Lower lobe of right lung (tissue), 2 donors: Measurements from ENCODE around the gene ADAM19. TPM values are rescaled to one million over a fixed set of nuclear protein-coding genes. Genes with fewer than 3 reads are reported as not detected.
A peak's percentile ranks its signal among the peaks of the same experiment; 100 is the strongest.

Source experiments
- ATAC-seq, 2 donors: fragments of 200-7000 bp; cut with Tn5 transposase; one replicate each; pipeline ENCODE4 v1.9.1; 2020 to 2022; ENCODE audit warnings: mild to moderate bottlenecking in 2 of 2, moderate library complexity in 2 of 2
- DNase-seq: peaks from one replicate; pipeline ENCODE4 v3.0.0-alpha.2; 2020
- H3K27ac ChIP-seq: fragments of 200-600 bp; one replicate; pipeline ENCODE4 v1.8.0; 2022
- H3K27me3 ChIP-seq: fragments of 200-600 bp; one replicate; pipeline ENCODE4 v1.8.0; 2022; ENCODE audit warnings: low read depth
- H3K36me3 ChIP-seq: fragments of 200-600 bp; one replicate; pipeline ENCODE4 v1.8.0; 2022; ENCODE audit warnings: mild to moderate bottlenecking
- H3K4me1 ChIP-seq: fragments of 200-600 bp; one replicate; pipeline ENCODE4 v1.8.0; 2022
- H3K4me3 ChIP-seq: fragments of 200-600 bp; one replicate; pipeline ENCODE4 v1.8.0; 2022; ENCODE audit warnings: mild to moderate bottlenecking
- H3K9me3 ChIP-seq: fragments of 200-600 bp; one replicate; pipeline ENCODE4 v1.8.0; 2022
- intact Hi-C: fragments of 100-400 bp; cut with DNase I; formaldehyde crosslinking; loops from one replicate; pipeline ENCODE4 v1.11.0; 2022
- total RNA-seq: library from RNA; stranded (reverse); fragmentation: NEBNext Ultra II Directional; extraction: Animal tissue kit (Norgen Biotek cat#: 25700); gene quantifications from one replicate; pipeline ENCODE4 v1.2.1, GENCODE V29; 2021
- TF ChIP-seq, protein P1 (sequence below): fragments of 200-600 bp; IDR thresholded peaks from one replicate; pipeline ENCODE4 v1.8.0; 2022; ENCODE audit warnings: antibody characterized with exemption, mild to moderate bottlenecking
- donor health status: DM: no; HTN: yes; CAD: no; lungs with severe emphysema.

The ADAM19 gene
- total RNA-seq, 1 donor from 2014 or later = 12.0 TPM

DNA sequence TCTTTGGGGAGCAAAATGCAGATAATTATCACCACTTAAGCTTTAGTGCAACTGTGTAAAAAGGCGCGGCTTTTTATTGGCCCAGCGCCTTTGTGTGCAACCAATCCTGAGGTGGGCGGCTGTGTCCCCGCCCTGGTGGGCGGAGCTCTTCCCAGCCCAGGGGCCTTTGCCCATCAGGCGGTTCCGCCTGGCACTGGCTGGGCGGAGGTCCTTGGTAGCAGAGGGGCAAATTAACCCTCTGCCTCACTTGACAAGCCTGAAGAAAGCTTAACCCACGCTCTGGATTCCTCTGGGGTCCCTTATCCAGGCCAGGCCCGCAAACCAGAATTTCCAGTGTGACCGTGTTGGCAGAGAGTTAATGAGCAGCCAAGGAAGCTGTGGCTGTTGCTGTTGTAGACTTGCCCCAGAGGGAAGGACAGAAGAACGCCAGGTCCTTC lies 128.4 kb downstream of the ADAM19 start:
- no peaks in the 10 kb centered on the region for H3K36me3 ChIP-seq
- intact Hi-C loops = no loop called here
- H3K27ac ChIP-seq = no peak overlapping the region
- DNase-seq (no peak), ATAC-seq (peak in 1 of 2 donors; percentile 73)
- H3K27me3 ChIP-seq = no peaks in the 10 kb centered on the region
- H3K4me1 ChIP-seq = peaks cover 7% of the 10 kb centered on the region
- no peak overlapping the region for H3K4me3 ChIP-seq
- H3K9me3 ChIP-seq = no peaks in the 10 kb centered on the region
- TF ChIP-seq, protein P1, sequence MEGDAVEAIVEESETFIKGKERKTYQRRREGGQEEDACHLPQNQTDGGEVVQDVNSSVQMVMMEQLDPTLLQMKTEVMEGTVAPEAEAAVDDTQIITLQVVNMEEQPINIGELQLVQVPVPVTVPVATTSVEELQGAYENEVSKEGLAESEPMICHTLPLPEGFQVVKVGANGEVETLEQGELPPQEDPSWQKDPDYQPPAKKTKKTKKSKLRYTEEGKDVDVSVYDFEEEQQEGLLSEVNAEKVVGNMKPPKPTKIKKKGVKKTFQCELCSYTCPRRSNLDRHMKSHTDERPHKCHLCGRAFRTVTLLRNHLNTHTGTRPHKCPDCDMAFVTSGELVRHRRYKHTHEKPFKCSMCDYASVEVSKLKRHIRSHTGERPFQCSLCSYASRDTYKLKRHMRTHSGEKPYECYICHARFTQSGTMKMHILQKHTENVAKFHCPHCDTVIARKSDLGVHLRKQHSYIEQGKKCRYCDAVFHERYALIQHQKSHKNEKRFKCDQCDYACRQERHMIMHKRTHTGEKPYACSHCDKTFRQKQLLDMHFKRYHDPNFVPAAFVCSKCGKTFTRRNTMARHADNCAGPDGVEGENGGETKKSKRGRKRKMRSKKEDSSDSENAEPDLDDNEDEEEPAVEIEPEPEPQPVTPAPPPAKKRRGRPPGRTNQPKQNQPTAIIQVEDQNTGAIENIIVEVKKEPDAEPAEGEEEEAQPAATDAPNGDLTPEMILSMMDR = no peak

DNA sequence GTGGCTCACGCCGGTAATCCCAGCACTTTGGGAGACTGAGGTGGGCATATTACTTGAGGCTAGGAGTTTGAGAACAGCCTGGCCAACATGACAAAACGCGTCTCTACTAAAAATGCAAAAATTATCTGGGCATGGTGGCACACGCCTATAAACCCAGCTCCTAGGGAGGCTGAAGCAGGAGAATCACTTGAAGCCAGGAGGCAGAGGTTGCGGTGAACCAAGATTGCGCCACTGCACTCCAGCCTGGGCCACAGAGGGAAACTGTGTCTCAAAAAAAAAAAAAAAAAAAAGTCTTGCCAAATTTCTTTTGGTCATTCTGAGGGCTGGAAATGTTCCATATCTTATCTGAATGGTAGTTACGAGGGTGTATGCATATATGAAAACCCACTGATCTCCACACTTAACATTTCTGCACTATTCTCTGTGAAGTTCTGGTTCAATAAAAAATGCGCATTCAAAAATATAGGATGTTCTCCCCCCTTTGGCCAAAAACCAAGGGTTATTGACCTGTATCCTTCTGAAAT lies 129.1 kb downstream of the ADAM19 start:
- ATAC-seq = no peak
- H3K4me3 ChIP-seq = no peak overlapping the region
- no peaks in the 10 kb centered on the region for H3K36me3 ChIP-seq
- TF ChIP-seq, protein P1 = no peak
- peaks cover 7% of the 10 kb centered on the region for H3K4me1 ChIP-seq
- DNase-seq = no peak
- intact Hi-C loops = no loop called here
- no peak overlapping the region for H3K27ac ChIP-seq
- no peaks in the 10 kb centered on the region for H3K9me3 ChIP-seq
- no peaks in the 10 kb centered on the region for H3K27me3 ChIP-seq

DNA sequence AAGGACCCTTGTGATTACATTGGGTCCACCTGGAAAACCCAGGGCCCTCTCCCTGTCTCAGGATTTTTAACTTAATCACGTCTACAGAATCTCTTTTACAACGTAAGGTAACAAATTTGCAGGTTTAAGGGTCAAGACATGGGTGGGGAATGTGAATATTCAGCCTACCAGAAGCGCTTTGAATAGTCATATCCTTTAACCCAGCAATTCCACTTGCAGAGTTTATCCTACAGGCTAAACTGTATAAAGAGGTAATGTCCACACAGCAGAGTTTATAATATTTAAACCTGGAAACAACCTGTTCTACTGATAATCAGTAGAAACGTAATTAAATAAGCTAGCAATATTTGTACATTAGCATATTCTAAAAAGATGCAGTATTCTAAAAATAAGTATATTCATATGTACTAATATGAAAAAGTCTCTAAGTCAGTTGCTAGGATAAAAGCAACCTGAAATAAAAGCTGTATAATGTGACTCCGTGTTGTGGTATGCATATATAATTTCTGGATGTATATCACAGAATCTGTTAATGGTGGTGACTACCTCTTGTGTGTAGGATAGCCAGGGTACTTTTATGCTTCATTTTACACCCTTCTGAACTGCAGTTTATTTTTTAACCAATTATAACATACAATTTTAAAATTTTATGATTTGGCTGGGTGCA lies 129.7 kb downstream of the ADAM19 start:
- H3K9me3 ChIP-seq = no peaks in the 10 kb centered on the region
- no peaks in the 10 kb centered on the region for H3K27me3 ChIP-seq
- DNase-seq (no peak), ATAC-seq (no peak)
- H3K4me3 ChIP-seq = no peak overlapping the region
- TF ChIP-seq, protein P1 = no peak
- H3K36me3 ChIP-seq = no peaks in the 10 kb centered on the region
- H3K27ac ChIP-seq = no peak overlapping the region
- H3K4me1 ChIP-seq = peaks cover 7% of the 10 kb centered on the region
- intact Hi-C loops = no loop called here

DNA sequence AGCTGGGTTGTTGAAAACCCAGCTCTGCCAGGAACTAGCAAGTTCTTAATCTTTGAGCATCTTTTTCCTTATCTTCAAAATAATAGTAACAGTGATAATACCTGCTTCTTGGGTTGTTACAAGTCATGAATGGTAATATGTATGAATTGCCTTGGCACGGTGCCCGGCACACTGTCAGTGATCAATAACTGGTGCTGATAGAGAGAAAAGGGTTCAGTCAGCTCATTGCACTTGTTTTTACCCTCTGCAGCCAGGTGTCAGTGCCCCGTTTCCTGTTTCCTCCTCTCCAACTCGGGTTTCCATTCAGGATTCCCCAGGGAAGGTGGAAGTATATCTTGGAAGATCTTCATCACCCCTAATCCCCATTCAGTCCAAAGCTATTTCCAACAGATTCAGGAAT lies 131.4 kb downstream of the ADAM19 start:
- DNase-seq (no peak), ATAC-seq (no peak)
- TF ChIP-seq, protein P1 = no peak
- H3K4me1 ChIP-seq = peaks cover 2% of the 10 kb centered on the region
- H3K27me3 ChIP-seq = no peaks in the 10 kb centered on the region
- intact Hi-C loops = no loop called here
- no peak overlapping the region for H3K27ac ChIP-seq
- no peaks in the 10 kb centered on the region for H3K36me3 ChIP-seq
- H3K9me3 ChIP-seq = no peaks in the 10 kb centered on the region
- H3K4me3 ChIP-seq = no peak overlapping the region

DNA sequence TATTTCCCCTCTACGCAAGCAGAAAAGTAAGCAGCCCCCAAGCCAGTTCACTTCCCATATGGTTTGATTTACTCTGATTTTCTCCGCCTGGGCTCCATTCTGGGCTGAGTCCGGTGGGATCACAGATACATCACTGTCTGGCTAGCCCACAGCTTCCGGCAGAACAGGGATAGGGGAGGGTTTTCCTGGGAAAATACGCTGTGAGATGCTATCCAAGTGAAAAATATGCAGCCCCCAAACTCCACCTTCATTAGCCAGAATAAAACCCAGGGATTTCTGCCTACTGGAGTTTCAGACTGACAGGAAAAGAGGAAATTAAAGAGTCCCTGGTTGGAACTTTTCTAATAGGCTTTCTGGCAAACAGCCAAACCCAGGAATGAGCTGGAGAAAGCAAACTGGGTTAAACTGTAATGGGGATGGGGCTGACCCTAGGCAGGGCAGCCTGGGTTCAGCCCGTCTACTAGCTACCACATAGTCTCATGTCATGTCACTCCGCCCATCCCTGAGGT lies 132.5 kb downstream of the ADAM19 start:
- Histone ChIP-seq H3K36me3 (no peaks in the 10 kb centered on the region), H3K9me3 (no peaks in the 10 kb centered on the region), H3K27me3 (no peaks in the 10 kb centered on the region), H3K4me3 (no peak overlapping the region), H3K4me1 (no peaks in the 10 kb centered on the region), H3K27ac (no peak overlapping the region)
- no peak for DNase-seq
- TF ChIP-seq, protein P1 = no peak
- intact Hi-C loops = no loop called here
- ATAC-seq = no peak
